Breast epithelium (tissue), 4 donors: ENCODE data around the gene LCP2. TPM values are rescaled to one million over a fixed set of nuclear protein-coding genes. Genes with fewer than 3 reads are reported as not detected.

Source experiments
- DNase-seq, 2 donors: peaks; one replicate each; pipeline ENCODE4 v3.0.0-alpha.2; 2019; ENCODE audit warnings: low spot score in 2 of 2
- H3K27ac ChIP-seq, 2 donors: fragments of 200-600 bp; sonication (generic) in 1 of 2; one replicate each; pipeline ENCODE4 v1.5.1; 2016 to 2019; ENCODE audit warnings: mild to moderate bottlenecking in 1 of 2
- H3K27me3 ChIP-seq, 2 donors: fragments of 200-600 bp; sonication (generic) in 1 of 2; one replicate each; pipeline versions ENCODE4 v1.5.1 to v1.6.0; 2017 to 2019; ENCODE audit warnings: control low read depth in 1 of 2, mild to moderate bottlenecking in 1 of 2
- H3K36me3 ChIP-seq: fragments of 200-600 bp; one replicate; pipeline ENCODE4 v1.5.1; 2019
- H3K4me1 ChIP-seq, 2 donors: fragments of 200-600 bp; sonication (generic); one replicate each; pipeline ENCODE4 v1.5.1; 2016 to 2019; ENCODE audit warnings: control low read depth in 1 of 2
- H3K4me3 ChIP-seq, 3 donors: fragments of 200-600 bp; sonication (generic); 1 replicate in 2 of 3; 2 replicates in 1 of 3; pipeline ENCODE4 v1.5.1; 2016 to 2019; ENCODE audit warnings: mild to moderate bottlenecking in 3 of 3, moderate library complexity in 2 of 3
- H3K9me3 ChIP-seq, 2 donors: fragments of 200-600 bp; sonication (generic) in 1 of 2; one replicate each; pipeline ENCODE4 v1.5.1; 2016 to 2019; ENCODE audit warnings: control low read depth in 1 of 2
- POLR2A ChIP-seq: fragments of 450-650 bp; IDR thresholded peaks from one replicate; pipeline ENCODE4 v1.6.1; 2016; ENCODE audit warnings: antibody characterized with exemption, mild to moderate bottlenecking, moderate library complexity
- POLR2AphosphoS5 ChIP-seq, 3 donors: sonication (generic); formaldehyde crosslinking; IDR thresholded peaks; one replicate each; pipeline ENCODE4 v1.6.1; 2017; ENCODE audit warnings: antibody characterized with exemption in 3 of 3
- intact Hi-C: fragments of 100-400 bp; cut with DNase I; formaldehyde crosslinking; loops from one replicate; pipeline ENCODE4 v1.15.1; 2023; ENCODE audit warnings: low total_unique reads
- total RNA-seq, 3 donors: library from RNA; depleted of rRNA; stranded (reverse); fragments of >200 nt; gene quantifications; one replicate each; pipeline ENCODE4 v1.1.0, GENCODE V29; 2016
- TF ChIP-seq, protein P1 (sequence below), 3 donors: fragments of 450-650 bp; IDR thresholded peaks; one replicate each; pipeline ENCODE4 v1.5.1; 2016 to 2017; ENCODE audit warnings: antibody characterized with exemption in 3 of 3, mild to moderate bottlenecking in 3 of 3, moderate library complexity in 3 of 3

LCP2 gene
- total RNA-seq, 3 donors from 2014 or later = 15.4 to 41.4 (median 21.8) TPM

DNA sequence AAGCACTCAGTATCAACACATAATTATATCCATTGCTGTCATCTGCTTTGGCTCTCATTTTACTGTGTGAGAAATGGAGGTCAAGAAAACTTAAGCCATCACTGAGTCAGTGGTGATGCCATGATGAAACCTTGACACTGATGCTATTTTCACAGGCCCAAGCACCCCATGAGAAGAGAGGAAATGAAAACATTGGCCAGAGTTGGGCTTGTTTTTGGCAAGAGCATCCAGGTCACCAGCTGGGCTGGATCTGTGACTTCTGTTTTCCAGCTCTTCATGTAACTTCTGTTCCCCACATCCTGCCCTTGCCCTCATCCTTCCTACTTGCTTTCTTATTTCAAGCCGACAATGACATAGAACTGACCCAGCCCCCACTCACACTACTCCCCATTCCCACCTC lies 10.0 kb downstream of the LCP2 start:
- no peak for DNase-seq
- H3K27ac ChIP-seq = peak overlapping the region in 1 of 2 donors; percentile 84
- no peaks in the 10 kb centered on the region for H3K36me3 ChIP-seq
- no peak for TF ChIP-seq POLR2A
- peak; percentile 43 to 77 (median 64) for TF ChIP-seq POLR2AphosphoS5 (IDR thresholded peaks at IDR 0.05)
- intact Hi-C loops = no loop called here
- H3K4me3 ChIP-seq = no peak overlapping the region
- H3K9me3 ChIP-seq = no peaks in the 10 kb centered on the region
- no peaks in the 10 kb centered on the region for H3K4me1 ChIP-seq
- H3K27me3 ChIP-seq = no peaks in the 10 kb centered on the region

- TF ChIP-seq POLR2A (no peak), POLR2AphosphoS5 (IDR thresholded peaks at IDR 0.05) (no peak)
- TF ChIP-seq, protein P1, sequence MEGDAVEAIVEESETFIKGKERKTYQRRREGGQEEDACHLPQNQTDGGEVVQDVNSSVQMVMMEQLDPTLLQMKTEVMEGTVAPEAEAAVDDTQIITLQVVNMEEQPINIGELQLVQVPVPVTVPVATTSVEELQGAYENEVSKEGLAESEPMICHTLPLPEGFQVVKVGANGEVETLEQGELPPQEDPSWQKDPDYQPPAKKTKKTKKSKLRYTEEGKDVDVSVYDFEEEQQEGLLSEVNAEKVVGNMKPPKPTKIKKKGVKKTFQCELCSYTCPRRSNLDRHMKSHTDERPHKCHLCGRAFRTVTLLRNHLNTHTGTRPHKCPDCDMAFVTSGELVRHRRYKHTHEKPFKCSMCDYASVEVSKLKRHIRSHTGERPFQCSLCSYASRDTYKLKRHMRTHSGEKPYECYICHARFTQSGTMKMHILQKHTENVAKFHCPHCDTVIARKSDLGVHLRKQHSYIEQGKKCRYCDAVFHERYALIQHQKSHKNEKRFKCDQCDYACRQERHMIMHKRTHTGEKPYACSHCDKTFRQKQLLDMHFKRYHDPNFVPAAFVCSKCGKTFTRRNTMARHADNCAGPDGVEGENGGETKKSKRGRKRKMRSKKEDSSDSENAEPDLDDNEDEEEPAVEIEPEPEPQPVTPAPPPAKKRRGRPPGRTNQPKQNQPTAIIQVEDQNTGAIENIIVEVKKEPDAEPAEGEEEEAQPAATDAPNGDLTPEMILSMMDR (IDR thresholded peaks at IDR 0.05) = no peak
- no peaks in the 10 kb centered on the region for H3K9me3 ChIP-seq
- H3K27me3 ChIP-seq = no peaks in the 10 kb centered on the region
- no peak for DNase-seq
- H3K4me1 ChIP-seq = no peaks in the 10 kb centered on the region
- no peak overlapping the region for H3K4me3 ChIP-seq
- intact Hi-C loops = no loop called here
- H3K27ac ChIP-seq = no peak overlapping the region
- H3K36me3 ChIP-seq = no peaks in the 10 kb centered on the region
Measured at GRCh38 chr5:170286386-170286925, 11.1 kb downstream of the LCP2 start.

DNA sequence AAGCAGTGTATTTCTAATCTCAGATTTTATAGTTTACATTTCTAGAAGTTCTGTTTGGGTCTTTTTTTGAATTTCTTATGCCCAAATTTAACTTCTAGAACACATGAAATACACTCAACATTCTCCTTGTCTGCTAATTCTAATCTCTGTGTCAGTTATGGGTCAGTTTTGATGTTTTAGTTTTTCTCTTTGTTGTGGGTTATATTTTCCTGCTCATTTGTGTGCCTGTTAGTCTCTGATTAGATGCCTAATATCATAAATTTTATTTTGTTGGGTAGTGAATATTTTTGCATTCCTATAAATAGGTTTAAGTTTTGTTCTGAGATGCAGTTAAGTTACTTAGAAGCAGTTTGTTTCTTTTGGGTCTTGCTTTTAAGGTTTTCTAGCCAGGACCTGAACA lies 12.4 kb downstream of the LCP2 start:
- no peak overlapping the region for H3K4me3 ChIP-seq
- intact Hi-C loops = no loop called here
- no peaks in the 10 kb centered on the region for H3K9me3 ChIP-seq
- H3K36me3 ChIP-seq = no peaks in the 10 kb centered on the region
- TF ChIP-seq POLR2AphosphoS5 (IDR thresholded peaks at IDR 0.05) (no peak), POLR2A (no peak)
- TF ChIP-seq, protein P1 (IDR thresholded peaks at IDR 0.05) = no peak
- H3K4me1 ChIP-seq = no peaks in the 10 kb centered on the region
- H3K27ac ChIP-seq = no peak overlapping the region
- no peaks in the 10 kb centered on the region for H3K27me3 ChIP-seq
- DNase-seq = no peak

DNA sequence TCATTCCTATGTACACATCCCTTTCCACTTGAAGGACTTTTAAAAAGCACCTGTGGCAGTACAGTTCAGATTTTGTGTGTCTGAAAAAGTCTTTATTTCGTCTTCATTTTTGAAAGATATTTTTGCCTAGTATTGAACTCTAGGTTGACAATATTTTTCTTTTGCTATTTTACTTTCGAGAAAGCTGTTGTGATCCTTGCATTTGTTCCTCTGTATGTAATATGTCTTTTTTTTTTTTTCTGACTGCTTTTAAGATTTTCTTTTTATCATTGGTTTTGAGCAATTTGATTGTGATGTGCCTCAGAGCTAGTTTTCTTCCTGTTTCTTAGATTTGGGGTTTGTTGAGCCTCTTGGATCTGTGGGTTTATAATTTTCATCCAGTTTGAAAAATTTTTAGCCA lies 13.3 kb downstream of the LCP2 start:
- no peak for DNase-seq
- H3K4me3 ChIP-seq = no peak overlapping the region
- TF ChIP-seq, protein P1 (IDR thresholded peaks at IDR 0.05) = no peak
- TF ChIP-seq POLR2A (no peak), POLR2AphosphoS5 (IDR thresholded peaks at IDR 0.05) (no peak)
- no peaks in the 10 kb centered on the region for H3K9me3 ChIP-seq
- H3K36me3 ChIP-seq = no peaks in the 10 kb centered on the region
- intact Hi-C loops = no loop called here
- H3K4me1 ChIP-seq = no peaks in the 10 kb centered on the region
- no peaks in the 10 kb centered on the region for H3K27me3 ChIP-seq
- no peak overlapping the region for H3K27ac ChIP-seq

- DNase-seq = no peak
- Histone ChIP-seq H3K4me3 (no peak overlapping the region), H3K36me3 (no peaks in the 10 kb centered on the region), H3K27ac (no peak overlapping the region), H3K27me3 (no peaks in the 10 kb centered on the region), H3K9me3 (no peaks in the 10 kb centered on the region), H3K4me1 (no peaks in the 10 kb centered on the region)
- intact Hi-C loops = no loop called here
- TF ChIP-seq POLR2AphosphoS5 (IDR thresholded peaks at IDR 0.05) = no peak
- TF ChIP-seq POLR2A = no peak
- TF ChIP-seq, protein P1 (IDR thresholded peaks at IDR 0.05) = no peak
Measured at GRCh38 chr5:170283296-170283695, 14.3 kb downstream of the LCP2 start.
